ENCODE measurements around the gene TPST2.

The TPST2 gene

DNA sequence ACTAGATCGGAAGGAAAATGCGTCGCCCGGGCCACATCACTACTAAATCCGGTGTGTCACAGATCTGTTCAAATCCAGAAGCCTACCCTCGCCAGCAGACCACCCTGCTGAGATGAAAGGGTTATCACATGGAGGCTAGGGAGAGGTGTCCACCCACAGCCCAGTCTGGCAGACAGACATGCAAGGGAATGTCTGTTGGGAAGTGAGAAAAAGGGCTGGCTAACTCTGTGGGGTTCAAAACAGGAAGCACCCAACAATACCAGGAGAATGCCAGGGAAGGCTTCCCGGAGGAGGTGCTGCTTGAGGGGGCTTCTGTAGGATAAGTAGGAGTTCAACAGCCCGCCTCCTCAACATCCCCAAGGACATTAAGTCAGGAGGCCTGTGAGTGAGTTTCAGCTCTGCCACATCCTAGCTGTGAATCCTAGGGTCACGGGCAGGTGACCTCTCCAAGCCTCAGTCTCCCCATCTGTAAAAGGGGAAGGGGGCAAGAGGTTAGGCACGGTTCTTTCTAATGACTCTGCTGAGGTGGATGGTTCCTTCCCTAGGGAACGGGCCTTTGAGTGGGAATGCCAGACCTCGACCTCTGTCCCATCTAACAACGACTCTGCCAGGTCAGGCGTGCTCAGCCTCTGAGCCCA lies 1.1 kb downstream of the TPST2 start:
- no peak for TF ChIP-seq SIN3A (IDR thresholded peaks at IDR 0.05; ENCODE audit: borderline replicate concordance, insufficient read depth, low read length)
- TF ChIP-seq POLR2AphosphoS5 (IDR thresholded peaks at IDR 0.05; ENCODE audit: low read depth, low read length), result no peak
- TF ChIP-seq, protein P1, sequence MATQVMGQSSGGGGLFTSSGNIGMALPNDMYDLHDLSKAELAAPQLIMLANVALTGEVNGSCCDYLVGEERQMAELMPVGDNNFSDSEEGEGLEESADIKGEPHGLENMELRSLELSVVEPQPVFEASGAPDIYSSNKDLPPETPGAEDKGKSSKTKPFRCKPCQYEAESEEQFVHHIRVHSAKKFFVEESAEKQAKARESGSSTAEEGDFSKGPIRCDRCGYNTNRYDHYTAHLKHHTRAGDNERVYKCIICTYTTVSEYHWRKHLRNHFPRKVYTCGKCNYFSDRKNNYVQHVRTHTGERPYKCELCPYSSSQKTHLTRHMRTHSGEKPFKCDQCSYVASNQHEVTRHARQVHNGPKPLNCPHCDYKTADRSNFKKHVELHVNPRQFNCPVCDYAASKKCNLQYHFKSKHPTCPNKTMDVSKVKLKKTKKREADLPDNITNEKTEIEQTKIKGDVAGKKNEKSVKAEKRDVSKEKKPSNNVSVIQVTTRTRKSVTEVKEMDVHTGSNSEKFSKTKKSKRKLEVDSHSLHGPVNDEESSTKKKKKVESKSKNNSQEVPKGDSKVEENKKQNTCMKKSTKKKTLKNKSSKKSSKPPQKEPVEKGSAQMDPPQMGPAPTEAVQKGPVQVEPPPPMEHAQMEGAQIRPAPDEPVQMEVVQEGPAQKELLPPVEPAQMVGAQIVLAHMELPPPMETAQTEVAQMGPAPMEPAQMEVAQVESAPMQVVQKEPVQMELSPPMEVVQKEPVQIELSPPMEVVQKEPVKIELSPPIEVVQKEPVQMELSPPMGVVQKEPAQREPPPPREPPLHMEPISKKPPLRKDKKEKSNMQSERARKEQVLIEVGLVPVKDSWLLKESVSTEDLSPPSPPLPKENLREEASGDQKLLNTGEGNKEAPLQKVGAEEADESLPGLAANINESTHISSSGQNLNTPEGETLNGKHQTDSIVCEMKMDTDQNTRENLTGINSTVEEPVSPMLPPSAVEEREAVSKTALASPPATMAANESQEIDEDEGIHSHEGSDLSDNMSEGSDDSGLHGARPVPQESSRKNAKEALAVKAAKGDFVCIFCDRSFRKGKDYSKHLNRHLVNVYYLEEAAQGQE (IDR thresholded peaks at IDR 0.05; ENCODE audit: insufficient read depth in 1 of 2, low read depth in 2 of 2, low read length in 2 of 2), result no peak
- no peak for TF ChIP-seq FOXP2 (optimal IDR thresholded peaks at IDR 0.05; ENCODE audit: borderline replicate concordance, extremely low read depth, extremely low read length, insufficient read depth)
- TF ChIP-seq TAF1 (IDR thresholded peaks at IDR 0.05; ENCODE audit: borderline replicate concordance, insufficient read depth, low read length), result no peak

DNA sequence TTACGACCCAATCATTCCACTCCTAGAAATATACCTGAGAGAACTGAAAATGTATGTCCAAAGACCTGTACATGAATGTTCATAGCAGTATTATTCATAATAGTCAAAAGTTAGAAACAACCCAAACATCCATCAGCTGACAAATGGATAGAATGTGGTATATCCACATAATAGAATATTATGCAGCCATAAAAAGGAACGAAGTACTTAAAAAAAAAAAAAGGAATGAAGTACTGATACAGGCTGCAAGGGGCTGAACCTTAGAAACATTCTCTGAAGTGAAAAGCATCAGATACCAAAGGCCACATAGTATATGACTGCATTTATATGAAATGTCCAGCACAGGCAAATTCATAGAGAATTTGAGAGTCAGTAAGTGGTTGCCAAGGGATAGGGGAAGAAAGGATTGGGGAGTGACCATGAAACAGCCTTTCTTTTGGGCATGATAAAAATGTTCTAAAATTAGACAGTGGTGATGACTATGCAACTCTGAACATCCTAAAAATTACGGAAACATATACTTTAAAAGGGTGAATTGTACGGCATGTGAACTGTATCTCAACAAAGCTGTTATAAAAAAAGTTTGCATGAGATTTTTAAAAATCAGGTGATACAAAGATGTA lies 1.8 kb downstream of the TPST2 start:
- TF ChIP-seq POLR2AphosphoS5 (IDR thresholded peaks at IDR 0.05; ENCODE audit: low read depth, low read length) (no peak), SIN3A (IDR thresholded peaks at IDR 0.05; ENCODE audit: borderline replicate concordance, insufficient read depth, low read length) (no peak), TAF1 (IDR thresholded peaks at IDR 0.05; ENCODE audit: borderline replicate concordance, insufficient read depth, low read length) (no peak), FOXP2 (optimal IDR thresholded peaks at IDR 0.05; ENCODE audit: borderline replicate concordance, extremely low read depth, extremely low read length, insufficient read depth) (no peak)
- TF ChIP-seq, protein P1 (IDR thresholded peaks at IDR 0.05; ENCODE audit: insufficient read depth in 1 of 2, low read depth in 2 of 2, low read length in 2 of 2), result no peak

DNA sequence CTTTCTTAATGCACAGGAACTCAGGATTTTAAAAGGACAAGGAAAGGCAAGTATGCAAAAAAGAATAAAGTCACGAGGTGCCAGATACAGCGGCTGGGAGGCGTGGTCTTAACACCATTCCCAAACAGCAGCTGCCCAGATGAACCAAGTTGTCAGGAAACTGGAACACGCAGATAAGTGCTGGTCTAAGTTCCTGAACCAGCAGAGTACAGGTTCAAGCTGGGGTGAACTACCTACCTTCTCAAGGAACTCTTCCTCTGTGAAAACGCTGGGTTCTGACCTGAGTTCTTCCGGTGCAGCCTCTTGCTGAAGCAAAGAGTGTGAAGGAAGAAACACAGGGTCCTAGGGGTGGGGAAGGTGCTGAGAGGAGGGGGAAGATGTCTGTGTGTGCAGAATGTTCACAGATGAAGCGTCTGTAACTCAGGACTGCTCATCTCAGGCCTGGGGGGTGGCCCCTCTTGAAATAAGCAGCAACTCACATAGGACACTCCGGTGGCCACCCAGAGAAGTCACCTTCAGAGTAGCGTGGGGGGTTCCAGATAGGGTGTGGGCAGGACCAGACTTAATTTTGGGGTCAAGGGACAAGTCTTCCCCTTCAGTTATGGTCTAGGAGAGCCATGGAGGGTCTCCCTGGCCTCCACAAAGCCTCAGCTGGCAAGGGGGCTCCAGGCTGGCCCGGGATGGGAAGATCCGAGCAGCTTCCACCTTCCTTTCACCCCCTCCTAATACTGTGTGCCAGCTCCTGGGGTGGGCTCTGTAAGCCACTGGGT lies 3.2 kb downstream of the TPST2 start:
- TF ChIP-seq, protein P1 (IDR thresholded peaks at IDR 0.05; ENCODE audit: insufficient read depth in 1 of 2, low read depth in 2 of 2, low read length in 2 of 2), result no peak
- TF ChIP-seq TAF1 (IDR thresholded peaks at IDR 0.05; ENCODE audit: borderline replicate concordance, insufficient read depth, low read length) (no peak), FOXP2 (optimal IDR thresholded peaks at IDR 0.05; ENCODE audit: borderline replicate concordance, extremely low read depth, extremely low read length, insufficient read depth) (no peak), SIN3A (IDR thresholded peaks at IDR 0.05; ENCODE audit: borderline replicate concordance, insufficient read depth, low read length) (no peak), POLR2AphosphoS5 (IDR thresholded peaks at IDR 0.05; ENCODE audit: low read depth, low read length) (no peak)

DNA sequence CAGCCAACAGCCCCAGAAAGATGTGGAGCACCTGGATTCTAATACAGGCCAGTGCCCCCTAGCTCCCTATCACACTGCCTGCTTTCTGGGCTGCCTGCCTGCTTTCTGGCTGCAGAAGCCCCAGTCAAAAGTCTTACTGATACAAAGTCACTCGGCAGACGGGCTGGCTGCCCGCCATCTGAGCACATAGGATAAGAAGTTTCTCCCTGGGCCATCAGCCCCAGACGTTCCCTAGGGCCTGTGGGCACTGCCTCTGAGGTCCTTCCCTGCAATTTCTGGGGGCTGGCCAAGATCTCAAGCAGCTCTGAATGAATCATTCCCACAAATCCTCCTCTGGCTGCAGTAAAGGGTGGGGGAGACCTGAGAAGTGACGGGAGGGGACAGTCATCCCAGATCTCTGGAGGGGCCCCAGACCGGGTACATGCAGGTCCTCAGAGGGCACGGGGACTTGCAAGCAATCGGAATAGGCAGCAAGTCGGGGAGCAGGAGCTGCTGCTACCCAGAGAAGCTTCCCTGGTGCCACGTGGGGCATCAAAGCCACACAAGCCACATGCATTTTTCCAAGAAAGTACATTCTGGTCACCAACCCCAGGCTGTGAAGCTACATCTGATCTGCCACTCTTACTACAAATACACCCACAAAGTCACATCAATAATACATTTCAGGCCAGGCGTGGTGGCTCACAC lies 4.7 kb downstream of the TPST2 start:
- TF ChIP-seq TAF1 (IDR thresholded peaks at IDR 0.05; ENCODE audit: borderline replicate concordance, insufficient read depth, low read length) (no peak), FOXP2 (optimal IDR thresholded peaks at IDR 0.05; ENCODE audit: borderline replicate concordance, extremely low read depth, extremely low read length, insufficient read depth) (no peak), POLR2AphosphoS5 (IDR thresholded peaks at IDR 0.05; ENCODE audit: low read depth, low read length) (no peak), SIN3A (IDR thresholded peaks at IDR 0.05; ENCODE audit: borderline replicate concordance, insufficient read depth, low read length) (no peak)
- TF ChIP-seq, protein P1 (IDR thresholded peaks at IDR 0.05; ENCODE audit: insufficient read depth in 1 of 2, low read depth in 2 of 2, low read length in 2 of 2), result no peak

Data from PFSK-1 (cell line).